Prostate gland (tissue), 2 donors: ENCODE results near the gene ZNF638.

ENCODE experiments used
- CTCF ChIP-seq, 4 experiments: fragments of 200-600 bp in 2 of 4; fragments of 450-650 bp in 2 of 4; sonication (generic) in 2 of 4; IDR thresholded peaks; 1 replicate in 3 of 4; 2 replicates in 1 of 4; pipeline ENCODE4 v1.5.1; 2016 to 2019; ENCODE audit warnings: antibody characterized with exemption in 4 of 4, mild to moderate bottlenecking in 2 of 4, moderate library complexity in 2 of 4
- POLR2A ChIP-seq: fragments of 450-650 bp; IDR thresholded peaks from one replicate; pipeline ENCODE4 v1.6.1; 2016; ENCODE audit warnings: antibody characterized with exemption, mild to moderate bottlenecking
- POLR2AphosphoS5 ChIP-seq: sonication (generic); formaldehyde crosslinking; IDR thresholded peaks from one replicate; pipeline ENCODE4 v1.6.1; 2017; ENCODE audit warnings: antibody characterized with exemption

- TF ChIP-seq CTCF (IDR thresholded peaks at IDR 0.05) (no peak), POLR2A (no peak), POLR2AphosphoS5 (no peak)
Measured at GRCh38 chr2:71462641-71463341, 131.2 kb downstream of the ZNF638 start.
